T47D (cell line): ENCODE data around the gene ARSH.
A peak's percentile ranks its signal among the peaks of the same experiment; 100 is the strongest.

ENCODE experiments used
- DNase-seq, 2 experiments: peaks; one replicate each; pipeline versions ENCODE4 v3.0.0 to v3.0.0-alpha.2; 2011 to 2012; ENCODE audit warnings: low read depth in 1 of 2, low spot score in 1 of 2
- JUND ChIP-seq: IDR thresholded peaks from 2 replicates; pipeline ENCODE4 v1.6.1; 2012; ENCODE audit warnings: low read depth
- in situ Hi-C: cut with HindIII; loops from 2 replicates; pipeline ENCODE4 v1.10.0; 2016; ENCODE audit warnings: low sequenced_read_pairs, low pct_unique_long_range_greater_than_20kb

Gene ARSH

GRCh38 chrX:3052860-3053259 lies 46.5 kb downstream of the ARSH start:
- in situ Hi-C loops: no loop called here
- DNase-seq: no peak
- TF ChIP-seq JUND: no peak

GRCh38 chrX:3066555-3066954 lies 60.2 kb downstream of the ARSH start:
- peak in 1 of 2 experiments; percentile 10 for DNase-seq
- in situ Hi-C loops: no loop called here
- TF ChIP-seq JUND: no peak

- no peak for DNase-seq
- no peak for TF ChIP-seq JUND
- in situ Hi-C loops: no loop called here
Observed at GRCh38 chrX:3075959-3076358, 69.6 kb downstream of the ARSH start.

- TF ChIP-seq JUND: no peak
- no peak for DNase-seq
- in situ Hi-C loops: no loop called here
Observed at GRCh38 chrX:3076416-3076991, 70.2 kb downstream of the ARSH start.
